ENCODE results near the gene ZNF808. TPM values are rescaled to one million over a fixed set of nuclear protein-coding genes. Genes with fewer than 3 reads are reported as not detected.
"Not testable (repeated sequence)": the region's sequence is repeated elsewhere in the genome, so short reads cannot be mapped to it uniquely, and the experiment has no call there.

Gene ZNF808
- total RNA-seq, 1 experiment from 2014 or later = not detected

DNA sequence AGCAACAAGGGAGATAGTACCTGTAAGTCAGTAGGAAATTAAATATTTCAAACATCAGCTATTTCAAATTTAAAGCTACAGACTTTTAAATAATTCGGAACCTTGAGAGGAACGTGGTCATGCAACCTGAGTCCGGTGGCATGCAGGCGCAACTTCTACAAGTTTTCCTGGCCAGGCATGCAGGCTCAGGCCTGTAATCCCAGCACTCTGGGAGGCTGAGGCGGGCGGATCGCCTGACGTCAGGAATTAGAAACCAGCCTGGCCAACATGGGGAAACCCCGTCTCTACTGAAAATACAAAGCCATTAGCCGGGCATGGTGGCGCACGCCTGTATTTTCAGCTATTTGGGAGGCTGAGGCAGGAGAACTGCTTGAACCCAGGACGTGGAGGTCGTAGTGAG lies 40.5 kb downstream of the ZNF808 start:
- H3K9me3 Mint-ChIP-seq (ENCODE audit: low read depth, unreplicated experiment) = peaks cover 12% of the 10 kb centered on the region
- intact Hi-C loops (cut with micrococcal nuclease; ENCODE audit: unreplicated experiment) = no loop called here
- BruUV-seq (replicated peaks) = no TSS peak

DNA sequence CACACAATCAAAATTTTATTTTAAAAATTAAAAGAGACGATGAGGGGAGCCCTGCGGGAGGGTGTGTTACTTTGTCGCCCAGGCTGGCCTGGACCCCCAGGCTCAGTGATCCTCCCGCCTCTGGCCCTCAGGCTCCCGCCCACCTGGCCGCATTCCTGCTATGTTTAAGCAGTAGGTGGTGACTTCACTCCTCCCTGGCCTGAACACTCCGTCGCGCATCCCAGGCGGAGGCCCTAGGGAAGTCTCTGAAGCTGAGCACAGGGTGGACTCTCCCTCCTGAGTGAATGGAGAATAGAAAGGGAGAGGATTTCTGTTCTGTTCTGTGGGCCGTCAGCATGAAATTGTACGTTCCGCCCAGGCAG lies 42.2 kb downstream of the ZNF808 start:
- H3K4me3 Mint-ChIP-seq (ENCODE audit: low read depth, unreplicated experiment); H3K4me1 Mint-ChIP-seq (ENCODE audit: low read depth, unreplicated experiment); H3K36me3 Mint-ChIP-seq (ENCODE audit: insufficient read depth, unreplicated experiment); H3K27ac Mint-ChIP-seq (ENCODE audit: unreplicated experiment); CTCF ChIA-PET; intact Hi-C loops (cut with micrococcal nuclease; ENCODE audit: unreplicated experiment); DNase-seq; BruUV-seq (replicated peaks); H3K27me3 Mint-ChIP-seq (ENCODE audit: unreplicated experiment): not testable (repeated sequence)
- peaks cover 13% of the 10 kb centered on the region for H3K9me3 Mint-ChIP-seq (ENCODE audit: low read depth, unreplicated experiment)

More for the DNA sequence above, 40.5 kb downstream of the ZNF808 start:
- DNase-seq = no peak
- Mint-ChIP-seq H3K4me1 (ENCODE audit: low read depth, unreplicated experiment) (no peaks in the 10 kb centered on the region), H3K4me3 (ENCODE audit: low read depth, unreplicated experiment) (no peak overlapping the region), H3K27me3 (ENCODE audit: unreplicated experiment) (no peaks in the 10 kb centered on the region), H3K36me3 (ENCODE audit: insufficient read depth, unreplicated experiment) (no peaks in the 10 kb centered on the region), H3K27ac (ENCODE audit: unreplicated experiment) (no peak overlapping the region)
- TF ChIP-seq, protein P1, sequence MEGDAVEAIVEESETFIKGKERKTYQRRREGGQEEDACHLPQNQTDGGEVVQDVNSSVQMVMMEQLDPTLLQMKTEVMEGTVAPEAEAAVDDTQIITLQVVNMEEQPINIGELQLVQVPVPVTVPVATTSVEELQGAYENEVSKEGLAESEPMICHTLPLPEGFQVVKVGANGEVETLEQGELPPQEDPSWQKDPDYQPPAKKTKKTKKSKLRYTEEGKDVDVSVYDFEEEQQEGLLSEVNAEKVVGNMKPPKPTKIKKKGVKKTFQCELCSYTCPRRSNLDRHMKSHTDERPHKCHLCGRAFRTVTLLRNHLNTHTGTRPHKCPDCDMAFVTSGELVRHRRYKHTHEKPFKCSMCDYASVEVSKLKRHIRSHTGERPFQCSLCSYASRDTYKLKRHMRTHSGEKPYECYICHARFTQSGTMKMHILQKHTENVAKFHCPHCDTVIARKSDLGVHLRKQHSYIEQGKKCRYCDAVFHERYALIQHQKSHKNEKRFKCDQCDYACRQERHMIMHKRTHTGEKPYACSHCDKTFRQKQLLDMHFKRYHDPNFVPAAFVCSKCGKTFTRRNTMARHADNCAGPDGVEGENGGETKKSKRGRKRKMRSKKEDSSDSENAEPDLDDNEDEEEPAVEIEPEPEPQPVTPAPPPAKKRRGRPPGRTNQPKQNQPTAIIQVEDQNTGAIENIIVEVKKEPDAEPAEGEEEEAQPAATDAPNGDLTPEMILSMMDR (IDR thresholded peaks at IDR 0.05; ENCODE audit: unreplicated experiment) = no peak
- CTCF ChIA-PET = no interaction called here

GRCh38 chr19:52570000-52570861 lies 42.8 kb downstream of the ZNF808 start, which contains the start of gene ZNF701:
Gene ZNF701, plus strand, starts transcription at chr19:52570287. Its CDS starts 3,861 bp downstream, at chr19:52574148.
- BruUV-seq (replicated peaks) = no TSS peak
- H3K4me1 Mint-ChIP-seq (ENCODE audit: low read depth, unreplicated experiment) = no peaks in the 10 kb centered on the region
- CTCF ChIA-PET = no interaction called here
- no peaks in the 10 kb centered on the region for H3K27me3 Mint-ChIP-seq (ENCODE audit: unreplicated experiment)
- no peak for DNase-seq
- H3K4me3 Mint-ChIP-seq (ENCODE audit: low read depth, unreplicated experiment) = no peak within 1 kb of the TSS
- peaks cover 13% of the 10 kb centered on the region for H3K9me3 Mint-ChIP-seq (ENCODE audit: low read depth, unreplicated experiment)
- TF ChIP-seq, protein P1 (IDR thresholded peaks at IDR 0.05; ENCODE audit: unreplicated experiment) = no peak
- H3K36me3 Mint-ChIP-seq (ENCODE audit: insufficient read depth, unreplicated experiment) = no peaks in the 10 kb centered on the region
- intact Hi-C loops (cut with micrococcal nuclease; ENCODE audit: unreplicated experiment) = no loop called here
- H3K27ac Mint-ChIP-seq (ENCODE audit: unreplicated experiment) = no peak within 1 kb of the TSS

DNA sequence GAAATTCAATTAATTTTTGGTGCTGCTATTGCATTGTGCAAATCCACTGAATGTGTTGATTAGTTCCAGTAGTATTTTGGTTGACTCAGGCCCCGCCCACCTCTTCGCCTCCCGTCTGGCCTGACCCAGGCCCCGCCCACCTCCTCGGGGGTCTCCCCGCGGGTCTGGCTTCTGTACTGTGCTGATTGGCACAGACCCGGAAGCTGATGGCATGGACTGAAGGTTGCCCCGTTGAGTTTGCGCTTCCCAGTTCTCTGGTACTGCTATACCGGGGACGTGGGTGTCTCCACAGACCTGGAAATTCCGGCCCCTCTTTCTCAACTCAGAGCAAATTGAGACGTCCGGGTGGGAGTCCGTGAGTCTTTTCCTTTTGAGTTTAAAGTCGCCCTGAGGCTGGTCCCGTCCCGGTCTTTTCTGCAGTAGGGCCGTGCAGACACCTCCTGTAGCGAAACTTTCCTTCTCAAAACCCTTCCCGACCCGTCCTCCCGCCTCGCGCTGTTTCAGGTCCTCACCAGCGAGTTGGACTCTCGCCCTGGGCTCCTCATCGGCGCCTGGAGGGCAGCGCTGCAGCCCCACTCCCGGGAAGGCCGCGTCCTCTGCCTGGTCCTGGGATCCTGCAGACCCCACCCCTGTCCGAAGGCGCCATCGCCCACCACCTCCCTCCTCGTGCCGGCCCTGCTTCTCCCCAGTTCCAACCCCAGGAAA lies 57.4 kb downstream of the ZNF808 start:
- H3K36me3 Mint-ChIP-seq (ENCODE audit: insufficient read depth, unreplicated experiment) = peaks cover 5% of the 10 kb centered on the region
- H3K27ac Mint-ChIP-seq (ENCODE audit: unreplicated experiment) = no peak overlapping the region
- BruUV-seq (replicated peaks) = no TSS peak
- DNase-seq = no peak
- intact Hi-C loops (cut with micrococcal nuclease; ENCODE audit: unreplicated experiment) = no loop called here
- CTCF ChIA-PET = no interaction called here
- TF ChIP-seq, protein P1 (IDR thresholded peaks at IDR 0.05; ENCODE audit: unreplicated experiment) = no peak
- no peak overlapping the region for H3K4me3 Mint-ChIP-seq (ENCODE audit: low read depth, unreplicated experiment)
- H3K27me3 Mint-ChIP-seq (ENCODE audit: unreplicated experiment) = no peaks in the 10 kb centered on the region
- H3K4me1 Mint-ChIP-seq (ENCODE audit: low read depth, unreplicated experiment) = no peaks in the 10 kb centered on the region
- peaks cover 20% of the 10 kb centered on the region for H3K9me3 Mint-ChIP-seq (ENCODE audit: low read depth, unreplicated experiment)

Data from Calu3 (cell line).